Stimulated activated CD8-positive, alpha-beta memory T cell treated with anti-CD3 and anti-CD28 coated beads, Interleukin-12 subunit alpha, Interleukin-12 subunit beta, amount 100 ng/mL, for 24 hours (primary cell): ENCODE data around the gene GAREM1.

ENCODE experiments used
- DNase-seq: peaks from one replicate; pipeline ENCODE4 v3.0.0-alpha.2; 2020; ENCODE audit errors: extremely low read depth

Gene GAREM1

GRCh38 chr18:32459361-32460101, 11.2 kb downstream of the GAREM1 start:
- no peak for DNase-seq

GRCh38 chr18:32455361-32455760, 15.3 kb downstream of the GAREM1 start:
- DNase-seq: no peak

- DNase-seq: no peak
Measured at GRCh38 chr18:32454593-32454992, 16.1 kb downstream of the GAREM1 start.

- DNase-seq: no peak
Measured at GRCh38 chr18:32450874-32451273, 19.8 kb downstream of the GAREM1 start.

- no peak for DNase-seq
Measured at GRCh38 chr18:32450026-32450691, 20.5 kb downstream of the GAREM1 start.

- DNase-seq: no peak
Measured at GRCh38 chr18:32446780-32447179, 23.9 kb downstream of the GAREM1 start.

- DNase-seq: no peak
Measured at GRCh38 chr18:32445846-32446245, 24.8 kb downstream of the GAREM1 start.

- no peak for DNase-seq
Measured at GRCh38 chr18:32443706-32444215, 26.9 kb downstream of the GAREM1 start.

- DNase-seq: no peak
Measured at GRCh38 chr18:32443033-32443705, 27.5 kb downstream of the GAREM1 start.

- DNase-seq: no peak
Measured at GRCh38 chr18:32442575-32442974, 28.1 kb downstream of the GAREM1 start.

- no peak for DNase-seq
Measured at GRCh38 chr18:32441533-32441932, 29.1 kb downstream of the GAREM1 start.

- DNase-seq: no peak
Measured at GRCh38 chr18:32440518-32440917, 30.2 kb downstream of the GAREM1 start.

- no peak for DNase-seq
Measured at GRCh38 chr18:32439802-32440201, 30.9 kb downstream of the GAREM1 start.

- DNase-seq: no peak
Measured at GRCh38 chr18:32439241-32439640, 31.4 kb downstream of the GAREM1 start.

- no peak for DNase-seq
Measured at GRCh38 chr18:32438173-32438572, 32.5 kb downstream of the GAREM1 start.

GRCh38 chr18:32437100-32437834, 33.4 kb downstream of the GAREM1 start:
- DNase-seq: no peak

GRCh38 chr18:32435631-32436500, 34.8 kb downstream of the GAREM1 start:
- no peak for DNase-seq

- no peak for DNase-seq
Measured at GRCh38 chr18:32431753-32432152, 38.9 kb downstream of the GAREM1 start.

GRCh38 chr18:32429402-32429801, 41.3 kb downstream of the GAREM1 start:
- DNase-seq: no peak

- DNase-seq: no peak
Measured at GRCh38 chr18:32427084-32427900, 43.4 kb downstream of the GAREM1 start.
